HG03060 (cell line): ENCODE results near the gene TFIP11.

Source experiments
- ATAC-seq: cut with Tn5 transposase; IDR thresholded peaks from one replicate; pipeline ENCODE4 v1.9.1; 2021; ENCODE audit warnings: low read depth, moderate number of reproducible peaks; ENCODE audit not compliant: unreplicated experiment

The TFIP11 gene

GRCh38 chr22:26512149-26512793, at the start of gene TFIP11:
Gene TFIP11, minus strand, starts transcription at chr22:26512473. Its CDS starts 2,201 bp downstream, at chr22:26510272.
- peak; percentile 73 for ATAC-seq

GRCh38 chr22:26561756-26562417, 49.6 kb upstream of the TFIP11 start:
- ATAC-seq = no peak

- no peak for ATAC-seq
Observed at GRCh38 chr22:26559961-26560575, 47.8 kb upstream of the TFIP11 start.

- no peak for ATAC-seq
Observed at GRCh38 chr22:26558248-26558895, 46.1 kb upstream of the TFIP11 start.

GRCh38 chr22:26556904-26557303, 44.6 kb upstream of the TFIP11 start:
- no peak for ATAC-seq

- no peak for ATAC-seq
Observed at GRCh38 chr22:26555478-26555877, 43.2 kb upstream of the TFIP11 start.

- ATAC-seq = no peak
Observed at GRCh38 chr22:26554956-26555355, 42.7 kb upstream of the TFIP11 start.

GRCh38 chr22:26553056-26553752, 40.9 kb upstream of the TFIP11 start:
- no peak for ATAC-seq

- ATAC-seq = no peak
Observed at GRCh38 chr22:26552466-26552865, 40.2 kb upstream of the TFIP11 start.

- no peak for ATAC-seq
Observed at GRCh38 chr22:26551568-26551967, 39.3 kb upstream of the TFIP11 start.

- no peak for ATAC-seq
Observed at GRCh38 chr22:26550498-26551033, 38.3 kb upstream of the TFIP11 start.

GRCh38 chr22:26549902-26550497, 37.7 kb upstream of the TFIP11 start:
- ATAC-seq = no peak

- no peak for ATAC-seq
Observed at GRCh38 chr22:26548984-26549383, 36.7 kb upstream of the TFIP11 start.

- ATAC-seq = no peak
Observed at GRCh38 chr22:26548303-26548702, 36.0 kb upstream of the TFIP11 start.

- no peak for ATAC-seq
Observed at GRCh38 chr22:26547837-26548236, 35.6 kb upstream of the TFIP11 start.

- ATAC-seq = no peak
Observed at GRCh38 chr22:26547426-26547825, 35.2 kb upstream of the TFIP11 start.

GRCh38 chr22:26546282-26546681, 34.0 kb upstream of the TFIP11 start:
- ATAC-seq = no peak

- ATAC-seq = no peak
Observed at GRCh38 chr22:26545827-26546226, 33.6 kb upstream of the TFIP11 start.

GRCh38 chr22:26545385-26545784, 33.1 kb upstream of the TFIP11 start:
- no peak for ATAC-seq

GRCh38 chr22:26544489-26544888, 32.2 kb upstream of the TFIP11 start:
- no peak for ATAC-seq
